GM12878 (cell line): ENCODE measurements around the gene TRIM37. TPM values are rescaled to one million over a fixed set of nuclear protein-coding genes. Genes with fewer than 3 reads are reported as not detected.

Experiments used
- ATAC-seq: fragments of 200-7000 bp; cut with Tn5 transposase; 3 replicates; pipeline ENCODE4 v1.9.1; 2020; ENCODE audit warnings: mild to moderate bottlenecking, moderate library complexity
- BruUV-seq: library from RNA; stranded (reverse); fragments of 400-500 nt; replicated peaks from 2 replicates; lab custom pipeline; 2021; lab: Mats Ljungman, UMichigan
- CTCF ChIA-PET: fragments of 300-600 bp; sonication (Branson Sonifier 250); formaldehyde crosslinking; extraction: SDS; loops from one replicate; lab custom pipeline; 2021; ENCODE audit warnings: inconsistent platforms; lab: Yijun Ruan, JAX
- POLR2A ChIA-PET: fragments of 350-600 bp; formaldehyde crosslinking; extraction: SDS; loops from one replicate; lab custom pipeline; 2021; ENCODE audit warnings: inconsistent platforms; lab: Charles Lee
- RAD21 ChIA-PET: fragments of 300-600 bp; sonication (Branson Sonifier 250); formaldehyde crosslinking; loops from one replicate; lab custom pipeline; 2023; ENCODE audit warnings: antibody characterized with exemption; ENCODE audit not compliant: unreplicated experiment; lab: Charles Lee
- SMC1A ChIA-PET: fragments of 300-600 bp; sonication (Branson Sonifier 250); formaldehyde crosslinking; loops from one replicate; lab custom pipeline; 2023; ENCODE audit not compliant: unreplicated experiment, uncharacterized antibody; lab: Charles Lee
- DNase-seq: peaks from one replicate; pipeline ENCODE4 v3.0.0-alpha.2; 2011; ENCODE audit warnings: low read depth, low spot score
- FAIRE-seq: peaks from 3 replicates; lab custom pipeline; 2011; peaks lifted over from hg19 to GRCh38; lab: Jason Lieb, UNC
- H2AFZ ChIP-seq: 2 replicates; pipeline ENCODE4 v1.6.0; 2011; ENCODE audit warnings: low read depth, low read length, control low read depth; ENCODE audit not compliant: control insufficient read depth
- H3K27ac ChIP-seq: 2 replicates; pipeline ENCODE4 v1.5.1; 2011; ENCODE audit warnings: control low read depth; ENCODE audit not compliant: control insufficient read depth, insufficient read depth
- H3K27me3 ChIP-seq, 2 experiments: replicated peaks in 1 of 2; 2 replicates each; pipeline versions ENCODE4 v1.6.0 to v1.6.1; 2011; ENCODE audit warnings: low read length in 1 of 2; ENCODE audit not compliant: control insufficient read depth in 2 of 2, insufficient read depth in 2 of 2
- H3K36me3 ChIP-seq, 2 experiments: 2 replicates each; pipeline ENCODE4 v1.5.1; 2011; ENCODE audit warnings: low read length in 1 of 2; ENCODE audit not compliant: control insufficient read depth in 2 of 2, insufficient read depth in 2 of 2
- H3K4me1 ChIP-seq: 2 replicates; pipeline ENCODE4 v1.6.1; 2011; ENCODE audit warnings: mild to moderate bottlenecking, low read length, moderate library complexity, mixed read lengths; ENCODE audit not compliant: control insufficient read depth, insufficient read depth
- H3K4me2 ChIP-seq: 2 replicates; pipeline ENCODE4 v1.6.0; 2011; ENCODE audit warnings: control low read depth; ENCODE audit not compliant: control insufficient read depth, insufficient read depth
- H3K4me3 ChIP-seq: fragments of 200-600 bp; sonication (generic); 2 replicates; pipeline ENCODE4 v1.5.1; 2016
- H3K79me2 ChIP-seq: 2 replicates; pipeline ENCODE4 v1.6.0; 2011; ENCODE audit warnings: low read length; ENCODE audit not compliant: control insufficient read depth, insufficient read depth
- H3K9ac ChIP-seq: 2 replicates; pipeline ENCODE4 v1.8.0; 2011; ENCODE audit warnings: low read length, control low read depth, mixed read lengths; ENCODE audit not compliant: control insufficient read depth, insufficient read depth
- H3K9me3 ChIP-seq: replicated peaks from 3 replicates; pipeline ENCODE4 v1.5.1; 2011; ENCODE audit warnings: mild to moderate bottlenecking, low read length; ENCODE audit not compliant: control insufficient read depth, insufficient read depth
- H4K20me1 ChIP-seq: 2 replicates; pipeline ENCODE4 v1.6.0; 2011; ENCODE audit not compliant: control insufficient read depth, insufficient read depth
- CTCF ChIP-seq, 3 experiments: IDR thresholded peaks in 2 of 3; conservative IDR thresholded peaks in 1 of 3; 2 replicates each; pipeline ENCODE4 v1.5.1; 2011; ENCODE audit warnings: low read depth in 3 of 3, low read length in 3 of 3, mild to moderate bottlenecking in 3 of 3, control low read depth in 2 of 3, moderate library complexity in 2 of 3, inconsistent platforms in 1 of 3, mixed read lengths in 1 of 3; ENCODE audit not compliant: control insufficient read depth in 2 of 3, insufficient read depth in 1 of 3; ENCODE audit errors: extremely low read depth in 1 of 3
- NFXL1 ChIP-seq: fragments of 450-650 bp; IDR thresholded peaks from 2 replicates; pipeline ENCODE4 v1.6.1; 2017; ENCODE audit warnings: antibody characterized with exemption, mild to moderate bottlenecking, borderline replicate concordance
- PRDM15 ChIP-seq: fragments of 450-650 bp; formaldehyde crosslinking; IDR thresholded peaks from 2 replicates; pipeline ENCODE4 v1.4.0; 2020; ENCODE audit warnings: mild to moderate bottlenecking, moderate library complexity
- STAT1 ChIP-seq: fragments of 450-650 bp; conservative IDR thresholded peaks from 2 replicates; pipeline ENCODE4 v1.6.1; 2014; ENCODE audit warnings: antibody characterized with exemption, mild to moderate bottlenecking
- ZNF622 ChIP-seq: fragments of 450-650 bp; IDR thresholded peaks from 2 replicates; pipeline ENCODE4 v1.6.1; 2017; ENCODE audit warnings: mild to moderate bottlenecking, inconsistent platforms
- ZZZ3 ChIP-seq: IDR thresholded peaks from 2 replicates; pipeline ENCODE4 v1.6.1; 2011; ENCODE audit warnings: low read depth; ENCODE audit not compliant: control insufficient read depth, insufficient read length
- WGBS: methylation state at CpG from one replicate; pipeline ENCODE4 v1.1.6; 2016; ENCODE audit warnings: low lambda C conversion rate; ENCODE audit not compliant: insufficient replicate concordance, insufficient coverage; ENCODE audit errors: missing lambda C conversion rate; 5-methylcytosine and 5-hydroxymethylcytosine counted together
- in situ Hi-C: fragments of 300-500 bp; cut with MboI; formaldehyde crosslinking; loops from 9 replicates; pipeline ENCODE4 v1.14.3; 2018; ENCODE audit warnings: mixed read lengths
- intact Hi-C: fragments of 100-400 bp; cut with micrococcal nuclease; formaldehyde crosslinking; loops from one replicate; pipeline ENCODE4 v1.14.2; 2022; ENCODE audit not compliant: unreplicated experiment
- polyA plus RNA-seq, 11 experiments: library from polyadenylated mRNA; depleted of rRNA in 4 of 11; unstranded in 6 of 11; stranded (reverse) in 5 of 11; fragments of >200 nt; fragmentation: Nextera tagmentation in 4 of 11; fragmentation: Illumina TruSeq in 1 of 11; extraction: Ambion mirVana in 4 of 11; extraction: Trizol in 1 of 11; gene quantifications; 1 replicate in 1 of 11; 2 replicates in 10 of 11; pipeline versions ENCODE4 v1.2.1 to v1.2.3, GENCODE V29; 2011 to 2016; ENCODE audit warnings: inconsistent platforms in 2 of 11, missing spikeins in 2 of 11, low read depth in 1 of 11
- total RNA-seq, 4 experiments: library from RNA; depleted of rRNA in 3 of 4; stranded (reverse); fragments of >200 nt in 3 of 4; fragmentation: Illumina TruSeq in 1 of 4; extraction: Trizol in 1 of 4; gene quantifications; 2 replicates each; pipeline versions ENCODE4 v1.2.1 to v1.2.3, GENCODE V29; 2013 to 2021

Gene TRIM37
- total and polyA plus RNA-seq, 10 of the 15 experiments (the other 5 are each of a cell fraction or from before 2014, with no cell fraction given), result 4.8 to 20.6 (median 18.1) TPM

- no peak for TF ChIP-seq PRDM15 (CRISPR knock-in tag)
- no peak for TF ChIP-seq CTCF (IDR thresholded peaks at IDR 0.05 in 2 of 3, conservative IDR thresholded peaks at IDR 0.05 in 1 of 3; ENCODE audit: control insufficient read depth in 2 of 3, extremely low read depth in 1 of 3, insufficient read depth in 1 of 3, low read depth in 3 of 3, low read length in 3 of 3)
- no peak for TF ChIP-seq ZZZ3
- no peak for TF ChIP-seq STAT1
- no peak for TF ChIP-seq ZNF622
- TF ChIP-seq NFXL1, result peak; percentile 35; the same call in 1 of the 2 replicates
- TF ChIP-seq, all 136 proteins: peak for 1
- in situ Hi-C loops (no loop called here), intact Hi-C loops (no loop called here)
- ATAC-seq (no peak), FAIRE-seq (no peak), DNase-seq (no peak)
- Histone ChIP-seq H3K27me3 (no peaks in the 10 kb centered on the region), H4K20me1 (no peaks in the 10 kb centered on the region), H3K9ac (no peak overlapping the region), H2AFZ (no peak overlapping the region), H3K4me3 (no peak overlapping the region), H3K4me1 (peaks cover 9% of the 10 kb centered on the region), H3K4me2 (no peak overlapping the region), H3K27ac (no peak overlapping the region), H3K79me2 (no peaks in the 10 kb centered on the region), H3K9me3 (no peaks in the 10 kb centered on the region), H3K36me3 (no peaks in the 10 kb centered on the region)
- no TSS peak for BruUV-seq
- WGBS, result 97% methylated on average over 4 of the region's 4 CpGs
- RAD21 ChIA-PET, result interaction anchor here (0.7 to 1.5 kb wide), 5 partner anchors 9 to 34 kb away, joined by 3 to 8 read pairs (median 4); no protein-coding TSS in a partner anchor
- CTCF ChIA-PET, result interaction anchor here (4.6 kb wide), 1 partner anchor 34 kb away, joined by 29 read pairs; no protein-coding TSS in a partner anchor
- SMC1A ChIA-PET, result interaction anchor here (0.6 to 2.6 kb wide), 9 partner anchors 9 to 392 kb away, joined by 3 to 10 read pairs (median 5); no protein-coding TSS in a partner anchor
- POLR2A ChIA-PET, result interaction anchor here (1.2 to 1.3 kb wide), 4 partner anchors 9 to 339 kb away, joined by 3 to 5 read pairs (median 4); no protein-coding TSS in a partner anchor
These were observed 137.1 kb downstream of the TRIM37 start for GRCh38 chr17:58969612-58970011.
